Neural cell (in vitro differentiated cells): ENCODE data around the gene MAN2C1. TPM values are rescaled to one million over a fixed set of nuclear protein-coding genes. Genes with fewer than 3 reads are reported as not detected.

Experiments
- H2AFZ ChIP-seq: fragments of 200-600, 300-800 bp; sonication (generic), shearing (Covaris generic); 2 replicates; pipeline ENCODE4 v1.6.0; 2014; ENCODE audit warnings: low read depth, mild to moderate bottlenecking, antibody characterized with exemption, low read length, moderate library complexity
- H3F3A ChIP-seq: fragments of 200-600 bp; shearing (Covaris generic); 2 replicates; pipeline ENCODE4 v1.6.1; 2016; ENCODE audit warnings: mild to moderate bottlenecking, moderate library complexity, mixed read lengths, antibody characterized with exemption, low read length; ENCODE audit not compliant: insufficient read depth, poor library complexity, severe bottlenecking
- H3K27ac ChIP-seq: fragments of 200-600, 300-800 bp; sonication (generic), shearing (Covaris generic); 2 replicates; pipeline ENCODE4 v1.5.1; 2014; ENCODE audit warnings: mild to moderate bottlenecking, low read length, moderate library complexity
- H3K27me3 ChIP-seq: fragments of 300-800, 200-600 bp; sonication (generic), shearing (Covaris generic); 2 replicates; pipeline ENCODE4 v1.6.0; 2014; ENCODE audit warnings: mild to moderate bottlenecking, low read depth, low read length, moderate library complexity; ENCODE audit not compliant: insufficient read depth
- H3K36me3 ChIP-seq: fragments of 300-800, 200-600 bp; sonication (generic), shearing (Covaris generic); 2 replicates; pipeline ENCODE4 v1.5.1; 2014; ENCODE audit warnings: mild to moderate bottlenecking, antibody characterized with exemption, low read length, moderate library complexity; ENCODE audit not compliant: insufficient read depth
- H3K4me2 ChIP-seq: fragments of 300-800, 200-600 bp; sonication (generic), shearing (Covaris generic); 2 replicates; pipeline ENCODE4 v1.6.0; 2014; ENCODE audit warnings: mild to moderate bottlenecking, low read length
- H3K4me3 ChIP-seq: fragments of 300-800, 200-600 bp; sonication (generic), shearing (Covaris generic); 2 replicates; pipeline ENCODE4 v1.5.1; 2014; ENCODE audit warnings: mild to moderate bottlenecking, low read length, moderate library complexity
- H3K79me2 ChIP-seq: fragments of 200-600 bp; shearing (Covaris generic); replicated peaks from 2 replicates; pipeline ENCODE4 v1.6.0; 2014; ENCODE audit warnings: mild to moderate bottlenecking, low read length, moderate library complexity; ENCODE audit not compliant: insufficient read depth
- H3K9ac ChIP-seq: fragments of 300-800, 200-600 bp; sonication (generic), shearing (Covaris generic); 2 replicates; pipeline ENCODE4 v1.6.1; 2016; ENCODE audit warnings: mild to moderate bottlenecking, low read length, mixed read lengths
- H3K9me2 ChIP-seq: fragments of 200-600 bp; shearing (Covaris generic); 2 replicates; pipeline ENCODE4 v1.6.1; 2016; ENCODE audit warnings: mild to moderate bottlenecking, low read length, mixed read lengths; ENCODE audit not compliant: insufficient read depth
- H3K9me3 ChIP-seq: fragments of 200-600, 300-800 bp; sonication (generic), shearing (Covaris generic); 2 replicates; pipeline ENCODE4 v1.6.1; 2016; ENCODE audit warnings: mild to moderate bottlenecking, mixed run types, low read length, moderate library complexity, mixed read lengths
- H4K20me1 ChIP-seq: fragments of 200-600 bp; shearing (Covaris generic); 2 replicates; pipeline ENCODE4 v1.6.1; 2016; ENCODE audit warnings: mild to moderate bottlenecking, mixed run types; ENCODE audit not compliant: insufficient read depth
- EP300 ChIP-seq: fragments of 450-650 bp; conservative IDR thresholded peaks from 2 replicates; pipeline ENCODE4 v1.6.1; 2014; ENCODE audit warnings: antibody characterized with exemption, mild to moderate bottlenecking, moderate library complexity; ENCODE audit not compliant: poor library complexity, severe bottlenecking
- EZH2 ChIP-seq: fragments of 200-600, 300-800 bp; shearing (Covaris generic), sonication (generic); IDR thresholded peaks from 2 replicates; pipeline ENCODE4 v1.6.1; 2014; ENCODE audit warnings: antibody characterized with exemption, low read length, borderline replicate concordance, mild to moderate bottlenecking; ENCODE audit not compliant: insufficient read depth, poor library complexity, severe bottlenecking
- MXI1 ChIP-seq: fragments of 450-650 bp; conservative IDR thresholded peaks from 2 replicates; pipeline ENCODE4 v1.6.1; 2014; ENCODE audit warnings: antibody characterized with exemption, mild to moderate bottlenecking; ENCODE audit not compliant: poor library complexity, severe bottlenecking
- POLR2AphosphoS5 ChIP-seq: IDR thresholded peaks from 2 replicates; pipeline ENCODE4 v1.6.1; 2012
- RAD21 ChIP-seq: fragments of 450-650 bp; conservative IDR thresholded peaks from 2 replicates; pipeline ENCODE4 v1.6.1; 2014; ENCODE audit warnings: antibody characterized with exemption, mild to moderate bottlenecking, moderate library complexity
- SMC3 ChIP-seq: fragments of 450-650 bp; conservative IDR thresholded peaks from 2 replicates; pipeline ENCODE4 v1.6.1; 2014; ENCODE audit warnings: antibody characterized with exemption, mild to moderate bottlenecking, moderate library complexity; ENCODE audit not compliant: poor library complexity
- TAF1 ChIP-seq: IDR thresholded peaks from 2 replicates; pipeline ENCODE4 v1.6.1; 2012; ENCODE audit warnings: low read depth
- polyA plus RNA-seq: library from polyadenylated mRNA; depleted of rRNA; stranded (reverse); fragments of >200 nt; gene quantifications from 2 replicates; pipeline ENCODE4 v1.2.3, GENCODE V29; 2014
- TF ChIP-seq, protein P1 (sequence below): fragments of 450-650 bp; IDR thresholded peaks from 2 replicates; pipeline ENCODE4 v1.5.1; 2014; ENCODE audit warnings: antibody characterized with exemption, mild to moderate bottlenecking, moderate library complexity; ENCODE audit not compliant: poor library complexity, severe bottlenecking
- TF ChIP-seq, protein P2 (sequence below): IDR thresholded peaks from 2 replicates; pipeline ENCODE4 v1.6.1; 2012; ENCODE audit warnings: borderline replicate concordance

Gene MAN2C1
- polyA plus RNA-seq, 1 donor from 2014 or later = 261 TPM

DNA sequence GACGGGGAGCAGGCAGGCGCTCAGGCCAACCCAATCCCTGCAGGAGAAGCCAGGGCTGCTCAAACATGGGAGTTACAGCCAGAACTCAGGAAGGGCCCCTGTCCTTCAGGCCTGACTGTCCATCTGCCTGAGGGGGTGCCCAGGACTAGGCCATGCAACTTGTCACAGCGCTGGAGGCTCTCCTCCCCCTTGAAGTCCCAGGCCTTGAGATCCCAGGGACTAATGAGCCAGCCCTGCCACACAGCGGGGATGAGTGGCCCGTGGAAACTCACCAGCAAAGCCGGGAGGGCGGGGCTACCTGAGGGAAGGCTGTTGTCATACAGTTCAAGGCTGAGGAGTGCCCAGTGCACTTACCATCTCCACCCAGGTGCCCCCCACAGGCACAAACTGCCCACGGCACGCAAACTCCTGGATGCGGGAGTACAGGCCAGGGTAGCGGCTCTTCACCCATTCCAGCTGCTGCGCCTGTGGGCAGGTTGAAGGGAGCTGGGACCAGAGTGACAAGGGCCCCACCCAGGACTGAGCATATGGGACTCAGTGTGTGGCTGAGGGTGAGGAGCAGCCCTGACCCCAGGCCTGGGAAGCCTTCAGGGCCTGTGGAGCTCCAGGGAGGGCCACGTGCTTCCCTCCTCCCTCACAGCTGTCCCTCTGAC lies 6.3 kb downstream of the MAN2C1 start:
- no peaks in the 10 kb centered on the region for H3K36me3 ChIP-seq
- no peaks in the 10 kb centered on the region for H3K9me3 ChIP-seq
- H3K4me2 ChIP-seq = no peak overlapping the region
- H3K9ac ChIP-seq = no peak overlapping the region
- TF ChIP-seq POLR2AphosphoS5 (no peak), EZH2 (no peak), MXI1 (no peak), SMC3 (no peak), RAD21 (no peak), TAF1 (no peak), EP300 (no peak)
- TF ChIP-seq, protein P1, sequence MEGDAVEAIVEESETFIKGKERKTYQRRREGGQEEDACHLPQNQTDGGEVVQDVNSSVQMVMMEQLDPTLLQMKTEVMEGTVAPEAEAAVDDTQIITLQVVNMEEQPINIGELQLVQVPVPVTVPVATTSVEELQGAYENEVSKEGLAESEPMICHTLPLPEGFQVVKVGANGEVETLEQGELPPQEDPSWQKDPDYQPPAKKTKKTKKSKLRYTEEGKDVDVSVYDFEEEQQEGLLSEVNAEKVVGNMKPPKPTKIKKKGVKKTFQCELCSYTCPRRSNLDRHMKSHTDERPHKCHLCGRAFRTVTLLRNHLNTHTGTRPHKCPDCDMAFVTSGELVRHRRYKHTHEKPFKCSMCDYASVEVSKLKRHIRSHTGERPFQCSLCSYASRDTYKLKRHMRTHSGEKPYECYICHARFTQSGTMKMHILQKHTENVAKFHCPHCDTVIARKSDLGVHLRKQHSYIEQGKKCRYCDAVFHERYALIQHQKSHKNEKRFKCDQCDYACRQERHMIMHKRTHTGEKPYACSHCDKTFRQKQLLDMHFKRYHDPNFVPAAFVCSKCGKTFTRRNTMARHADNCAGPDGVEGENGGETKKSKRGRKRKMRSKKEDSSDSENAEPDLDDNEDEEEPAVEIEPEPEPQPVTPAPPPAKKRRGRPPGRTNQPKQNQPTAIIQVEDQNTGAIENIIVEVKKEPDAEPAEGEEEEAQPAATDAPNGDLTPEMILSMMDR = no peak
- H3F3A ChIP-seq = no peaks in the 10 kb centered on the region
- no peak overlapping the region for H3K4me3 ChIP-seq
- no peaks in the 10 kb centered on the region for H4K20me1 ChIP-seq
- H3K79me2 ChIP-seq = no peaks in the 10 kb centered on the region
- no peaks in the 10 kb centered on the region for H3K27me3 ChIP-seq
- H3K27ac ChIP-seq = no peak overlapping the region
- H2AFZ ChIP-seq = no peak overlapping the region
- no peaks in the 10 kb centered on the region for H3K9me2 ChIP-seq

GRCh38 chr15:75361361-75361988 lies 6.9 kb downstream of the MAN2C1 start:
- TF ChIP-seq, protein P1 = no peak
- TF ChIP-seq TAF1 (no peak), EP300 (no peak)
- Histone ChIP-seq H2AFZ (no peak overlapping the region), H3K9ac (no peak overlapping the region), H3K9me3 (no peaks in the 10 kb centered on the region), H3K4me3 (no peak overlapping the region), H4K20me1 (no peaks in the 10 kb centered on the region), H3K27me3 (no peaks in the 10 kb centered on the region), H3F3A (no peaks in the 10 kb centered on the region), H3K4me2 (no peak overlapping the region), H3K9me2 (no peaks in the 10 kb centered on the region), H3K79me2 (no peaks in the 10 kb centered on the region), H3K36me3 (no peaks in the 10 kb centered on the region), H3K27ac (no peak overlapping the region)

GRCh38 chr15:75360856-75361255 lies 7.6 kb downstream of the MAN2C1 start:
- Histone ChIP-seq H3K4me2 (no peak overlapping the region), H2AFZ (no peak overlapping the region), H3K9me2 (no peaks in the 10 kb centered on the region), H3K4me3 (no peak overlapping the region), H3K27ac (no peak overlapping the region), H3F3A (no peaks in the 10 kb centered on the region), H3K9ac (no peak overlapping the region), H3K79me2 (no peaks in the 10 kb centered on the region), H4K20me1 (no peaks in the 10 kb centered on the region), H3K9me3 (no peaks in the 10 kb centered on the region), H3K36me3 (no peaks in the 10 kb centered on the region), H3K27me3 (no peaks in the 10 kb centered on the region)
- TF ChIP-seq, protein P1 = no peak
- TF ChIP-seq RAD21 (no peak), EP300 (no peak), MXI1 (no peak), TAF1 (no peak), POLR2AphosphoS5 (no peak), EZH2 (no peak), SMC3 (no peak)
- TF ChIP-seq, protein P2, sequence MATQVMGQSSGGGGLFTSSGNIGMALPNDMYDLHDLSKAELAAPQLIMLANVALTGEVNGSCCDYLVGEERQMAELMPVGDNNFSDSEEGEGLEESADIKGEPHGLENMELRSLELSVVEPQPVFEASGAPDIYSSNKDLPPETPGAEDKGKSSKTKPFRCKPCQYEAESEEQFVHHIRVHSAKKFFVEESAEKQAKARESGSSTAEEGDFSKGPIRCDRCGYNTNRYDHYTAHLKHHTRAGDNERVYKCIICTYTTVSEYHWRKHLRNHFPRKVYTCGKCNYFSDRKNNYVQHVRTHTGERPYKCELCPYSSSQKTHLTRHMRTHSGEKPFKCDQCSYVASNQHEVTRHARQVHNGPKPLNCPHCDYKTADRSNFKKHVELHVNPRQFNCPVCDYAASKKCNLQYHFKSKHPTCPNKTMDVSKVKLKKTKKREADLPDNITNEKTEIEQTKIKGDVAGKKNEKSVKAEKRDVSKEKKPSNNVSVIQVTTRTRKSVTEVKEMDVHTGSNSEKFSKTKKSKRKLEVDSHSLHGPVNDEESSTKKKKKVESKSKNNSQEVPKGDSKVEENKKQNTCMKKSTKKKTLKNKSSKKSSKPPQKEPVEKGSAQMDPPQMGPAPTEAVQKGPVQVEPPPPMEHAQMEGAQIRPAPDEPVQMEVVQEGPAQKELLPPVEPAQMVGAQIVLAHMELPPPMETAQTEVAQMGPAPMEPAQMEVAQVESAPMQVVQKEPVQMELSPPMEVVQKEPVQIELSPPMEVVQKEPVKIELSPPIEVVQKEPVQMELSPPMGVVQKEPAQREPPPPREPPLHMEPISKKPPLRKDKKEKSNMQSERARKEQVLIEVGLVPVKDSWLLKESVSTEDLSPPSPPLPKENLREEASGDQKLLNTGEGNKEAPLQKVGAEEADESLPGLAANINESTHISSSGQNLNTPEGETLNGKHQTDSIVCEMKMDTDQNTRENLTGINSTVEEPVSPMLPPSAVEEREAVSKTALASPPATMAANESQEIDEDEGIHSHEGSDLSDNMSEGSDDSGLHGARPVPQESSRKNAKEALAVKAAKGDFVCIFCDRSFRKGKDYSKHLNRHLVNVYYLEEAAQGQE = no peak
